ENCODE measurements around the gene LDB3. TPM values are rescaled to one million over a fixed set of nuclear protein-coding genes. Genes with fewer than 3 reads are reported as not detected.

The LDB3 gene
- total and polyA plus RNA-seq, 2 of the 8 experiments (the other 6 are each of a cell fraction or from before 2014, with no cell fraction given) = 0.20 to 0.43 TPM

DNA sequence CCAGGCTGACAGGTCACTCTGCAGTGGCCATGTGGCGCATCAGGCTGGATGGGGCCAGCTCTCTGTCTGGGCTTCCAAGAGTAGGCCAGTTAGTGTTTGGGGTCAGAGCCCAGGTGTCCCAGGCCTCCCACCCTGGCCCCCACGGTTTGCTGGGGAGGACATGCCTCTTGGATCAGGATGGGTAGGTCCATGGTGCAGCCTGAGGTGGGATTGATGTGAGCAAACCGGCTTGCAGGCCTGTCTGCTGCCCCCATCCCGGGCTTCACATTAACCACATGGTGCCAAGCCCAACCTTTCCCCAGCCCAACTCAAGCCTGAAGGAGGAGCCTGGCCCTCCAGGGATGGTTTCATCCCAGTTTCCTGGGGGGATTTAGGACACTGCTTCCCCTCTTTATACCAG is 39.2 kb downstream of the LDB3 start (continued):
- no peak for TF ChIP-seq CHD7 (IDR thresholded peaks at IDR 0.05; ENCODE audit: insufficient replicate concordance, low read length)
- no peak for TF ChIP-seq SUZ12 (IDR thresholded peaks at IDR 0.05; ENCODE audit: low read length)
- no peak for TF ChIP-seq RXRA (IDR thresholded peaks at IDR 0.05; ENCODE audit: insufficient read depth, low read depth, low read length)
- TF ChIP-seq, protein P1, sequence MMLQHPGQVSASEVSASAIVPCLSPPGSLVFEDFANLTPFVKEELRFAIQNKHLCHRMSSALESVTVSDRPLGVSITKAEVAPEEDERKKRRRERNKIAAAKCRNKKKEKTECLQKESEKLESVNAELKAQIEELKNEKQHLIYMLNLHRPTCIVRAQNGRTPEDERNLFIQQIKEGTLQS (IDR thresholded peaks at IDR 0.05; ENCODE audit: insufficient read depth, low read depth, low read length) = no peak
- TF ChIP-seq ATF2 (IDR thresholded peaks at IDR 0.05; ENCODE audit: low read length) = no peak

Data from H1 (cell line).